ENCODE results near the gene SOBP.

Gene SOBP

GRCh38 chr6:107564589-107564951 lies 74.7 kb downstream of the SOBP start:
- POLR2A ChIA-PET: no interaction called here
- no peak for TF ChIP-seq CTCF (IDR thresholded peaks at IDR 0.05; ENCODE audit: control extremely low read depth, extremely low read depth, low read depth, missing control alignments)
- CTCF ChIA-PET: no interaction called here
- DNase-seq (ENCODE audit: extremely low spot score): no peak

GRCh38 chr6:107565165-107565723 lies 75.3 kb downstream of the SOBP start:
- TF ChIP-seq CTCF (IDR thresholded peaks at IDR 0.05; ENCODE audit: control extremely low read depth, extremely low read depth, low read depth, missing control alignments): no peak
- DNase-seq (ENCODE audit: extremely low spot score): no peak
- ChIA-PET POLR2A (no interaction called here), CTCF (no interaction called here)

GRCh38 chr6:107567643-107568042 lies 77.7 kb downstream of the SOBP start:
- CTCF ChIA-PET: interaction anchor here (0.8 to 1.1 kb wide), 2 partner anchors 14 kb away, joined by 3 read pairs; no protein-coding TSS in a partner anchor
- DNase-seq (ENCODE audit: extremely low spot score): no peak
- POLR2A ChIA-PET: no interaction called here
- TF ChIP-seq CTCF (IDR thresholded peaks at IDR 0.05; ENCODE audit: control extremely low read depth, extremely low read depth, low read depth, missing control alignments): no peak

- CTCF ChIA-PET: no interaction called here
Observed at GRCh38 chr6:107569473-107569872, 79.6 kb downstream of the SOBP start.

GRCh38 chr6:107571354-107571753 lies 81.4 kb downstream of the SOBP start:
- TF ChIP-seq CTCF (IDR thresholded peaks at IDR 0.05; ENCODE audit: control extremely low read depth, extremely low read depth, low read depth, missing control alignments): no peak
- ChIA-PET CTCF (interaction anchor here (2.1 kb wide), 1 partner anchor 10 kb away, joined by 7 read pairs; no protein-coding TSS in a partner anchor), POLR2A (no interaction called here)
- DNase-seq (ENCODE audit: extremely low spot score): no peak

More at GRCh38 chr6:107569473-107569872, 79.6 kb downstream of the SOBP start:
- no peak for DNase-seq (ENCODE audit: extremely low spot score)
- POLR2A ChIA-PET: no interaction called here
- TF ChIP-seq CTCF (IDR thresholded peaks at IDR 0.05; ENCODE audit: control extremely low read depth, extremely low read depth, low read depth, missing control alignments): no peak

- ChIA-PET CTCF (interaction anchor here (2.1 kb wide), 1 partner anchor 8 kb away, joined by 7 read pairs; no protein-coding TSS in a partner anchor), POLR2A (no interaction called here)
- no peak for DNase-seq (ENCODE audit: extremely low spot score)
- no peak for TF ChIP-seq CTCF (IDR thresholded peaks at IDR 0.05; ENCODE audit: control extremely low read depth, extremely low read depth, low read depth, missing control alignments)
Observed at GRCh38 chr6:107572886-107573285, 83.0 kb downstream of the SOBP start.

Measured in GM10248 (cell line).